HEK293T (cell line): ENCODE measurements around the gene NKX1-1.

ENCODE experiments used
- ARNT ChIP-seq: fragments of 450-650 bp; IDR thresholded peaks from 2 replicates; pipeline ENCODE4 v1.6.1; 2017; ENCODE audit warnings: mild to moderate bottlenecking
- HDGF ChIP-seq: fragments of 450-650 bp; IDR thresholded peaks from 2 replicates; pipeline ENCODE4 v1.6.1; 2017; ENCODE audit warnings: antibody characterized with exemption, borderline replicate concordance
- NFRKB ChIP-seq: fragments of 450-650 bp; IDR thresholded peaks from 2 replicates; pipeline ENCODE4 v1.6.1; 2016; ENCODE audit warnings: mild to moderate bottlenecking, moderate library complexity
- TARDBP ChIP-seq: fragments of 450-650 bp; IDR thresholded peaks from 2 replicates; pipeline ENCODE4 v1.6.1; 2016

GRCh38 chr4:1451752-1452122, 45.5 kb upstream of the NKX1-1 start:
- TF ChIP-seq HDGF, result no peak
- TF ChIP-seq TARDBP, result no peak
- TF ChIP-seq ARNT, result no peak
- no peak for TF ChIP-seq NFRKB
